Karpas-422 (cell line): Measurements from ENCODE around the gene DISC1. TPM values are rescaled to one million over a fixed set of nuclear protein-coding genes. Genes with fewer than 3 reads are reported as not detected.
A peak's percentile ranks its signal among the peaks of the same experiment; 100 is the strongest.

Source experiments
- DNase-seq: peaks from one replicate; pipeline ENCODE4 v3.0.0-alpha.2; 2015
- H2AFZ ChIP-seq: fragments of 200-600 bp; sonication (generic); 2 replicates; pipeline ENCODE4 v1.6.1; 2014; ENCODE audit warnings: antibody characterized with exemption, low read length, mixed read lengths
- H3K27ac ChIP-seq: fragments of 200-600 bp; sonication (generic); 2 replicates; pipeline ENCODE4 v1.5.1; 2014; ENCODE audit warnings: mild to moderate bottlenecking, low read length, moderate library complexity
- H3K27me3 ChIP-seq: fragments of 200-600 bp; sonication (generic); 2 replicates; pipeline ENCODE4 v1.6.1; 2014; ENCODE audit warnings: low read length, mixed read lengths
- H3K36me3 ChIP-seq: fragments of 200-600 bp; sonication (generic); 2 replicates; pipeline ENCODE4 v1.6.1; 2014; ENCODE audit warnings: low read length, mixed read lengths; ENCODE audit not compliant: insufficient read depth
- H3K4me1 ChIP-seq: fragments of 200-600 bp; sonication (generic); 2 replicates; pipeline ENCODE4 v1.6.1; 2014; ENCODE audit warnings: mild to moderate bottlenecking, low read length, mixed read lengths
- H3K4me2 ChIP-seq: fragments of 200-600 bp; sonication (generic); 2 replicates; pipeline ENCODE4 v1.6.1; 2014; ENCODE audit warnings: low read length, low read depth, mild to moderate bottlenecking; ENCODE audit not compliant: poor library complexity, severe bottlenecking
- H3K4me3 ChIP-seq: fragments of 200-600 bp; sonication (generic); 2 replicates; pipeline ENCODE4 v1.5.1; 2014; ENCODE audit warnings: mild to moderate bottlenecking, antibody characterized with exemption, low read length, mixed read lengths
- H3K79me2 ChIP-seq: fragments of 200-600 bp; sonication (generic); 2 replicates; pipeline ENCODE4 v1.6.1; 2014; ENCODE audit warnings: mild to moderate bottlenecking, low read length, mixed read lengths
- H3K9ac ChIP-seq: fragments of 200-600 bp; sonication (generic); 2 replicates; pipeline ENCODE4 v1.6.0; 2014; ENCODE audit warnings: low read length
- H3K9me2 ChIP-seq: fragments of 200-600 bp; sonication (generic), shearing (Covaris generic); replicated peaks from 2 replicates; pipeline ENCODE4 v1.6.0; 2014; ENCODE audit warnings: mild to moderate bottlenecking, low read length, moderate library complexity; ENCODE audit not compliant: insufficient read depth
- H3K9me3 ChIP-seq: fragments of 300-700, 200-600 bp; sonication (generic); 2 replicates; pipeline ENCODE4 v1.6.1; 2014; ENCODE audit warnings: low read length, mixed read lengths
- H4K20me1 ChIP-seq: fragments of 200-600 bp; sonication (generic); 2 replicates; pipeline ENCODE4 v1.6.1; 2014; ENCODE audit warnings: mild to moderate bottlenecking, antibody characterized with exemption, low read length, low read depth; ENCODE audit not compliant: insufficient read depth
- total RNA-seq: library from RNA; depleted of rRNA; stranded (reverse); fragments of >200 nt; shearing (Covaris generic); gene quantifications from 2 replicates; pipeline ENCODE4 v1.2.3, GENCODE V29; 2014; ENCODE audit warnings: low replicate concordance; rRNA removed

The DISC1 gene
- 4.3 and 6.4 TPM in 2 replicates for total RNA-seq

- Histone ChIP-seq H3K36me3 (no peaks in the 10 kb centered on the region), H3K4me3 (peak within 1 kb of the TSS; percentile 86), H4K20me1 (no peaks in the 10 kb centered on the region), H3K9ac (peak within 1 kb of the TSS; percentile 73), H3K9me2 (no peaks in the 10 kb centered on the region), H3K4me1 (peaks cover 29% of the 10 kb centered on the region), H3K27ac (no peak within 1 kb of the TSS), H3K27me3 (peaks cover under 1% of the 10 kb centered on the region; the same call in 1 of the 2 replicates), H2AFZ (peak within 1 kb of the TSS; percentile 92), H3K79me2 (no peaks in the 10 kb centered on the region), H3K9me3 (no peaks in the 10 kb centered on the region), H3K4me2 (peak within 1 kb of the TSS; percentile 100)
- DNase-seq = peak; percentile 90
Measured at GRCh38 chr1:231626535-231626950, at the start of gene DISC1. TSS of gene DISC1 (plus strand) at chr1:231626790. CDS start at chr1:231626868, 78 bp downstream.

- H3K4me1 ChIP-seq = no peaks in the 10 kb centered on the region
- H3K79me2 ChIP-seq = no peaks in the 10 kb centered on the region
- H3K9ac ChIP-seq = no peak overlapping the region
- H3K9me3 ChIP-seq = no peaks in the 10 kb centered on the region
- no peak overlapping the region for H3K4me3 ChIP-seq
- DNase-seq = no peak
- H3K4me2 ChIP-seq = no peak overlapping the region
- no peak overlapping the region for H2AFZ ChIP-seq
- no peak overlapping the region for H3K27ac ChIP-seq
- no peaks in the 10 kb centered on the region for H3K36me3 ChIP-seq
- no peaks in the 10 kb centered on the region for H3K27me3 ChIP-seq
- no peaks in the 10 kb centered on the region for H4K20me1 ChIP-seq
- no peaks in the 10 kb centered on the region for H3K9me2 ChIP-seq
Measured at GRCh38 chr1:231576804-231577718, 49.5 kb upstream of the DISC1 start.

- H3K4me1 ChIP-seq = no peaks in the 10 kb centered on the region
- H3K4me2 ChIP-seq = no peak overlapping the region
- no peaks in the 10 kb centered on the region for H3K9me3 ChIP-seq
- H4K20me1 ChIP-seq = no peaks in the 10 kb centered on the region
- no peaks in the 10 kb centered on the region for H3K27me3 ChIP-seq
- no peaks in the 10 kb centered on the region for H3K79me2 ChIP-seq
- no peak overlapping the region for H3K4me3 ChIP-seq
- H3K9ac ChIP-seq = no peak overlapping the region
- no peak overlapping the region for H3K27ac ChIP-seq
- H3K36me3 ChIP-seq = no peaks in the 10 kb centered on the region
- H3K9me2 ChIP-seq = no peaks in the 10 kb centered on the region
- no peak overlapping the region for H2AFZ ChIP-seq
- no peak for DNase-seq
Measured at GRCh38 chr1:231580874-231581273, 45.7 kb upstream of the DISC1 start.

- Histone ChIP-seq H3K36me3 (no peaks in the 10 kb centered on the region), H3K9me2 (no peaks in the 10 kb centered on the region), H3K9me3 (no peaks in the 10 kb centered on the region), H3K9ac (no peak overlapping the region), H3K27me3 (no peaks in the 10 kb centered on the region), H3K4me3 (no peak overlapping the region), H3K4me1 (no peaks in the 10 kb centered on the region), H4K20me1 (no peaks in the 10 kb centered on the region), H3K79me2 (no peaks in the 10 kb centered on the region), H2AFZ (no peak overlapping the region), H3K27ac (no peak overlapping the region), H3K4me2 (no peak overlapping the region)
- DNase-seq = no peak
Measured at GRCh38 chr1:231581859-231582258, 44.7 kb upstream of the DISC1 start.

GRCh38 chr1:231583376-231583775 lies 43.2 kb upstream of the DISC1 start:
- Histone ChIP-seq H3K9ac (no peak overlapping the region), H3K4me2 (no peak overlapping the region), H3K79me2 (no peaks in the 10 kb centered on the region), H3K36me3 (no peaks in the 10 kb centered on the region), H2AFZ (no peak overlapping the region), H3K4me1 (no peaks in the 10 kb centered on the region), H3K9me2 (no peaks in the 10 kb centered on the region), H4K20me1 (no peaks in the 10 kb centered on the region), H3K27ac (no peak overlapping the region), H3K4me3 (no peak overlapping the region), H3K9me3 (no peaks in the 10 kb centered on the region), H3K27me3 (no peaks in the 10 kb centered on the region)
- no peak for DNase-seq

- DNase-seq = no peak
- no peaks in the 10 kb centered on the region for H3K27me3 ChIP-seq
- no peaks in the 10 kb centered on the region for H3K9me3 ChIP-seq
- no peaks in the 10 kb centered on the region for H3K79me2 ChIP-seq
- no peak overlapping the region for H3K4me3 ChIP-seq
- H3K9ac ChIP-seq = no peak overlapping the region
- no peaks in the 10 kb centered on the region for H3K9me2 ChIP-seq
- H3K4me2 ChIP-seq = no peak overlapping the region
- H3K4me1 ChIP-seq = no peaks in the 10 kb centered on the region
- no peaks in the 10 kb centered on the region for H4K20me1 ChIP-seq
- no peak overlapping the region for H2AFZ ChIP-seq
- H3K36me3 ChIP-seq = no peaks in the 10 kb centered on the region
- no peak overlapping the region for H3K27ac ChIP-seq
Measured at GRCh38 chr1:231584117-231584516, 42.5 kb upstream of the DISC1 start.

GRCh38 chr1:231584921-231585320 lies 41.7 kb upstream of the DISC1 start:
- Histone ChIP-seq H3K79me2 (no peaks in the 10 kb centered on the region), H4K20me1 (no peaks in the 10 kb centered on the region), H3K36me3 (no peaks in the 10 kb centered on the region), H3K4me1 (no peaks in the 10 kb centered on the region), H3K27me3 (no peaks in the 10 kb centered on the region), H3K4me2 (no peak overlapping the region), H3K27ac (no peak overlapping the region), H3K9me2 (no peaks in the 10 kb centered on the region), H3K4me3 (no peak overlapping the region), H3K9ac (no peak overlapping the region), H2AFZ (no peak overlapping the region), H3K9me3 (no peaks in the 10 kb centered on the region)
- no peak for DNase-seq

GRCh38 chr1:231590453-231591198 lies 36.0 kb upstream of the DISC1 start:
- Histone ChIP-seq H3K36me3 (no peaks in the 10 kb centered on the region), H3K4me2 (no peak overlapping the region), H3K27ac (no peak overlapping the region), H3K9me2 (no peaks in the 10 kb centered on the region), H3K79me2 (no peaks in the 10 kb centered on the region), H3K4me3 (no peak overlapping the region), H3K9ac (no peak overlapping the region), H2AFZ (no peak overlapping the region), H3K4me1 (no peaks in the 10 kb centered on the region), H4K20me1 (no peaks in the 10 kb centered on the region), H3K27me3 (no peaks in the 10 kb centered on the region), H3K9me3 (no peaks in the 10 kb centered on the region)
- peak; percentile 67 for DNase-seq
